Smooth muscle cell (in vitro differentiated cells): ENCODE data around the gene HEATR5B. TPM values are rescaled to one million over a fixed set of nuclear protein-coding genes. Genes with fewer than 3 reads are reported as not detected.

ENCODE experiments used
- DNase-seq: peaks from one replicate; lab custom pipeline; 2025; ENCODE audit not compliant: unreplicated experiment; lab: John Stamatoyannopoulos, UW
- H2AFZ ChIP-seq: fragments of 200-600 bp; sonication (generic); 2 replicates; pipeline ENCODE4 v1.6.0; 2016; ENCODE audit warnings: antibody characterized with exemption, low read depth, mild to moderate bottlenecking
- H3F3A ChIP-seq: fragments of 200-600 bp; sonication (generic); 2 replicates; pipeline ENCODE4 v1.6.0; 2017; ENCODE audit warnings: antibody characterized with exemption, low read depth
- H3K27ac ChIP-seq: fragments of 200-600 bp; sonication (generic); 2 replicates; pipeline ENCODE4 v1.5.1; 2016; ENCODE audit warnings: low read depth, mild to moderate bottlenecking
- H3K27me3 ChIP-seq: fragments of 200-600 bp; sonication (generic); 2 replicates; pipeline ENCODE4 v1.6.1; 2016; ENCODE audit warnings: low read depth, mild to moderate bottlenecking
- H3K36me3 ChIP-seq: fragments of 200-600 bp; sonication (generic); 2 replicates; pipeline ENCODE4 v1.5.1; 2016; ENCODE audit warnings: low read depth
- H3K4me1 ChIP-seq: fragments of 200-600 bp; sonication (generic); 2 replicates; pipeline ENCODE4 v1.5.1; 2016; ENCODE audit warnings: low read depth
- H3K4me2 ChIP-seq: fragments of 200-600 bp; sonication (generic); 2 replicates; pipeline ENCODE4 v1.6.0; 2016; ENCODE audit warnings: mild to moderate bottlenecking
- H3K4me3 ChIP-seq: fragments of 200-600 bp; sonication (generic); 2 replicates; pipeline ENCODE4 v1.5.1; 2016; ENCODE audit warnings: mild to moderate bottlenecking
- H3K79me2 ChIP-seq: fragments of 200-600 bp; sonication (generic); 2 replicates; pipeline ENCODE4 v1.6.0; 2016; ENCODE audit warnings: low read depth, mild to moderate bottlenecking
- H3K9ac ChIP-seq: fragments of 200-600 bp; sonication (generic); 2 replicates; pipeline ENCODE4 v1.6.0; 2016; ENCODE audit warnings: low read depth
- H3K9me3 ChIP-seq: fragments of 200-600 bp; sonication (generic); replicated peaks from 2 replicates; pipeline ENCODE4 v1.5.1; 2016; ENCODE audit warnings: low read depth
- H4K20me1 ChIP-seq: fragments of 200-600 bp; sonication (generic); 2 replicates; pipeline ENCODE4 v1.6.0; 2016; ENCODE audit warnings: low read depth
- CTCF ChIP-seq: fragments of 200-600 bp; sonication (generic); IDR thresholded peaks from 2 replicates; pipeline ENCODE4 v1.5.1; 2017; ENCODE audit warnings: borderline replicate concordance, mild to moderate bottlenecking, antibody characterized with exemption; ENCODE audit not compliant: insufficient read depth, poor library complexity, severe bottlenecking
- WGBS: methylation state at CpG from one replicate; pipeline ENCODE4 v1.1.7; 2016; ENCODE audit warnings: low lambda C conversion rate; 5-methylcytosine and 5-hydroxymethylcytosine counted together
- polyA plus RNA-seq: library from polyadenylated mRNA; unstranded; fragments of >200 nt; fragmentation: Nextera tagmentation; extraction: Ambion mirVana; gene quantifications from 2 replicates; pipeline ENCODE4 v1.2.1, GENCODE V29; 2016
- total RNA-seq: library from RNA; depleted of rRNA; stranded (reverse); fragments of >200 nt; gene quantifications from 2 replicates; pipeline ENCODE4 v1.2.3, GENCODE V29; 2014

Gene HEATR5B
- total and polyA plus RNA-seq, 2 experiments from 2014 or later, result 4.4 to 14.7 TPM

DNA sequence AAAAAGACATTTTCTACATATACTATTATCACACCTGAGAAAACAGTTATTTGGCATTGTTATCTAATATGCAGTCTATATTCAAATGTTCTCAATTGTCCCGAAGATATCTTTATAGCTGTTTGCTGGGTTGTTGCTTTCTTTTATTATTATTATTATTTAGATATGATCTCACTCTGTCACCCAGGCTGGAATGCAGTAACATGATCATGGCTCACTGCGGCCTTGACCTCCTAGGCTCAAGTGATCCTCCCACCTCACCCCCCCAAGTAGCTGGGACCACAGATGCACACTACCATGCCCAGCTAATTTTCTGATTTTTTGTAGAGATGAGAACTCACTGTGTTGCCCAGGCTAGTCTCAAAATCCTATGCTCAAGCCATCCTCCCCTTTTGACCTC lies 20.0 kb upstream of the HEATR5B start:
- 97% methylated on average over 2 of the region's 2 CpGs for WGBS

GRCh38 chr2:37102588-37102987 lies 18.4 kb upstream of the HEATR5B start:
- no peak for TF ChIP-seq CTCF
- H3K79me2 ChIP-seq, result no peaks in the 10 kb centered on the region

More for the DNA sequence above, 20.0 kb upstream of the HEATR5B start:
- H3K27me3 ChIP-seq, result no peaks in the 10 kb centered on the region
- no peaks in the 10 kb centered on the region for H3K9me3 ChIP-seq
- no peak overlapping the region for H3K4me2 ChIP-seq
- H3K9ac ChIP-seq, result no peak overlapping the region
- H3K4me1 ChIP-seq, result no peaks in the 10 kb centered on the region
- no peak for TF ChIP-seq CTCF
- no peak overlapping the region for H2AFZ ChIP-seq
- no peaks in the 10 kb centered on the region for H3F3A ChIP-seq
- H3K79me2 ChIP-seq, result no peaks in the 10 kb centered on the region
- DNase-seq, result no peak
- no peaks in the 10 kb centered on the region for H4K20me1 ChIP-seq
- no peak overlapping the region for H3K27ac ChIP-seq
- H3K36me3 ChIP-seq, result peaks cover 8% of the 10 kb centered on the region
- no peak overlapping the region for H3K4me3 ChIP-seq

GRCh38 chr2:37100054-37100453 lies 15.9 kb upstream of the HEATR5B start:
- H3K9me3 ChIP-seq, result no peaks in the 10 kb centered on the region
- no peak overlapping the region for H3K4me2 ChIP-seq
- H3K9ac ChIP-seq, result no peak overlapping the region
- H3K4me3 ChIP-seq, result no peak overlapping the region
- TF ChIP-seq CTCF, result no peak
- no peak for DNase-seq
- H3K79me2 ChIP-seq, result no peaks in the 10 kb centered on the region
- H3K36me3 ChIP-seq, result peaks cover 16% of the 10 kb centered on the region
- peaks cover 3% of the 10 kb centered on the region for H3F3A ChIP-seq
- H2AFZ ChIP-seq, result no peak overlapping the region
- no peak overlapping the region for H3K27ac ChIP-seq
- H3K27me3 ChIP-seq, result no peaks in the 10 kb centered on the region
- no peaks in the 10 kb centered on the region for H4K20me1 ChIP-seq
- WGBS, result 84% methylated on average over 1 of the region's 1 CpG
- no peaks in the 10 kb centered on the region for H3K4me1 ChIP-seq

More at GRCh38 chr2:37102588-37102987, 18.4 kb upstream of the HEATR5B start:
- H2AFZ ChIP-seq, result no peak overlapping the region
- no peaks in the 10 kb centered on the region for H3F3A ChIP-seq
- H3K4me2 ChIP-seq, result no peak overlapping the region
- H3K27me3 ChIP-seq, result no peaks in the 10 kb centered on the region
- peaks cover 8% of the 10 kb centered on the region for H3K36me3 ChIP-seq
- no peaks in the 10 kb centered on the region for H3K9me3 ChIP-seq
- H3K4me3 ChIP-seq, result no peak overlapping the region
- WGBS, result 96% methylated on average over 3 of the region's 3 CpGs
- DNase-seq, result no peak
- H3K4me1 ChIP-seq, result no peaks in the 10 kb centered on the region
- no peaks in the 10 kb centered on the region for H4K20me1 ChIP-seq
- no peak overlapping the region for H3K27ac ChIP-seq
- no peak overlapping the region for H3K9ac ChIP-seq

GRCh38 chr2:37098416-37099118 lies 14.4 kb upstream of the HEATR5B start:
- no peaks in the 10 kb centered on the region for H3K4me1 ChIP-seq
- H3K4me2 ChIP-seq, result no peak overlapping the region
- peaks cover 3% of the 10 kb centered on the region for H3F3A ChIP-seq
- DNase-seq, result no peak
- H3K36me3 ChIP-seq, result peaks cover 20% of the 10 kb centered on the region
- H3K9ac ChIP-seq, result no peak overlapping the region
- 77% methylated on average over 4 of the region's 4 CpGs for WGBS
- H3K27ac ChIP-seq, result peak overlapping the region; percentile 18
- TF ChIP-seq CTCF, result no peak
- H3K79me2 ChIP-seq, result no peaks in the 10 kb centered on the region
- no peaks in the 10 kb centered on the region for H4K20me1 ChIP-seq
- H3K9me3 ChIP-seq, result no peaks in the 10 kb centered on the region
- no peak overlapping the region for H3K4me3 ChIP-seq
- H2AFZ ChIP-seq, result no peak overlapping the region
- no peaks in the 10 kb centered on the region for H3K27me3 ChIP-seq
